GM18526 (cell line): ENCODE measurements around the gene PPP2R1A.

Experiments
- POLR2A ChIP-seq: IDR thresholded peaks from 3 replicates; pipeline ENCODE4 v1.6.1; 2011; ENCODE audit not compliant: insufficient read length; ENCODE audit errors: extremely low read depth

The PPP2R1A gene

GRCh38 chr19:52189735-52190486 lies at the start of gene PPP2R1A:
Gene PPP2R1A, plus strand, starts transcription at chr19:52190052. Its CDS starts 45 bp downstream, at chr19:52190097.
- TF ChIP-seq POLR2A, result peak; percentile 86

GRCh38 chr19:52141203-52141602 lies 48.6 kb upstream of the PPP2R1A start:
- no peak for TF ChIP-seq POLR2A

GRCh38 chr19:52142001-52142595 lies 47.8 kb upstream of the PPP2R1A start:
- no peak for TF ChIP-seq POLR2A

GRCh38 chr19:52148256-52148655 lies 41.6 kb upstream of the PPP2R1A start:
- no peak for TF ChIP-seq POLR2A

- TF ChIP-seq POLR2A, result no peak
Observed at GRCh38 chr19:52155596-52156359, 34.1 kb upstream of the PPP2R1A start.

GRCh38 chr19:52170304-52170703 lies 19.5 kb upstream of the PPP2R1A start:
- no peak for TF ChIP-seq POLR2A

- TF ChIP-seq POLR2A, result no peak
Observed at GRCh38 chr19:52170863-52171320, 19.0 kb upstream of the PPP2R1A start.

GRCh38 chr19:52171321-52172169 lies 18.3 kb upstream of the PPP2R1A start, which contains the start of gene ZNF836:
Gene ZNF836, minus strand, starts transcription at chr19:52171621. Its CDS starts 3,549 bp downstream, at chr19:52168072.
- TF ChIP-seq POLR2A, result peak; percentile 55

GRCh38 chr19:52172347-52172746 lies 17.5 kb upstream of the PPP2R1A start:
- TF ChIP-seq POLR2A, result no peak

GRCh38 chr19:52176574-52176973 lies 13.3 kb upstream of the PPP2R1A start:
- TF ChIP-seq POLR2A, result no peak

GRCh38 chr19:52187407-52187806 lies 2.4 kb upstream of the PPP2R1A start:
- no peak for TF ChIP-seq POLR2A

- TF ChIP-seq POLR2A, result peak; percentile 80
Observed at GRCh38 chr19:52188822-52189734, 774 bp upstream of the PPP2R1A start.

GRCh38 chr19:52190487-52191293 lies 838 bp downstream of the PPP2R1A start:
- TF ChIP-seq POLR2A, result no peak
